Occipital lobe (tissue), 2 donors: Measurements from ENCODE around the gene LYPD3. TPM values are rescaled to one million over a fixed set of nuclear protein-coding genes. Genes with fewer than 3 reads are reported as not detected.
"Not testable (repeated sequence)": the region's sequence is repeated elsewhere in the genome, so short reads cannot be mapped to it uniquely, and the experiment has no call there.

Source experiments
- DNase-seq: peaks from one replicate; lab custom pipeline; 2025; lab: John Stamatoyannopoulos, UW
- total RNA-seq: library from RNA; depleted of rRNA; stranded (reverse); fragments of >200 nt; gene quantifications from one replicate; pipeline ENCODE4 v1.2.3, GENCODE V29; 2014

Gene LYPD3
- total RNA-seq, result not detected

- DNase-seq, result no peak
These were observed at the start of gene LYPD3 for GRCh38 chr19:43465468-43466120. Gene LYPD3 (minus strand): TSS chr19:43465608. CDS start chr19:43465571, 37 bp downstream.

DNA sequence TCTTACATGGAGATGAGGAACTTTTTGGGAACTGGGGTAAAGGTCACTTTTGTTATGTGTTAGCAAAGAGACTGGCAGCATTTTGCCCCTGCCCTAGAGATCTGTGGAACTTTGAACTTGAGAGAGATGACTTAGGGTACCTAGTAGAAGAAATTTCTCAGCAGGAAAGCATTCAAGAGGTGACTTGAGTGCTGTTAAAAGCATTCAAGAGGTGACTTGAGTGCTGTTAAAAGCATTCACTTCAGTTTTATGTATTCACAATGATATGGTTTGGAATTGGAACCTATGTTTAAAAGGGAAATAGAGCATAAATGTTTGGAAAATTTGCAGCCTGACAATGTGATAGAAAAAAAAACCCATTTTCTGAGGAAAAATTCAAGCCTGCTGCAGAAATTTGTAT lies 47.0 kb upstream of the LYPD3 start:
- DNase-seq, result not testable (repeated sequence)

DNA sequence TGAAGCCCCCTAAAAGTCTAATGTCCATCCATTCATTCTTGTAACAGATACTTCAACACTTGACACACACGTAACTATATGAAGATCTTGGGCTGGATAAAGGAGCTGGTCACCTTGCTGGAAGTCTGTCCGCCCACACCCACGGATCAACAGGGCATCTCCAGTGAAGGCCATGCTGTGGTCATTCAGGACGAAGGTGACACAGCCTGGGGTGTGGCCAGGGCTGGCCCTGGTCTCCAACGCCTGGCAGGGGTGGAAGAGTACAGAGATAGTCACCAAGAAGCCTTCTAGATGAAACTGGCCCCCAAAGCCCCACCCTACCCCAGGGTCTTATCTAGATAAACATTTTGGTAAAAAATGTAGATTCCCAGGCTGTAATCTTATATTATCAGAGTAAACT lies 45.9 kb upstream of the LYPD3 start:
- DNase-seq, result no peak

DNA sequence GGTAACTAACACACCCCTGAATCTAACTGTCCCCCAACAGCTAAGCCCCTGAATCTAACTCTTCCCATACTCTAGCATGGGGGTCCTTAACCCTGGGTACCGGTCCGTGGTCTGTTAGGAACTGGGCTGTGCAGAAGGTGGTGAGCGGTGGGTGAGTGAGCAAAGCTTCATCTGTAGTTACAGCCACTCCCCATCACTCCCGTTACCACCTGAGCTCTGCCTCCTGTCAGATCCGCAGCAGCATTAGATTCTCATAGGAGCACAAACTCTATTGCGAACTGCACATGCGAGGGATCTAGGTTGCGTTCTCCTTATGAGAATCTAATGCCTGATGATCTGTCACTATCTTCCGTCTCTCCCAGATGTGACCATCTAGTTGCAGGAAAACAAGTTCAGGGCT lies 45.3 kb upstream of the LYPD3 start:
- no peak for DNase-seq

DNA sequence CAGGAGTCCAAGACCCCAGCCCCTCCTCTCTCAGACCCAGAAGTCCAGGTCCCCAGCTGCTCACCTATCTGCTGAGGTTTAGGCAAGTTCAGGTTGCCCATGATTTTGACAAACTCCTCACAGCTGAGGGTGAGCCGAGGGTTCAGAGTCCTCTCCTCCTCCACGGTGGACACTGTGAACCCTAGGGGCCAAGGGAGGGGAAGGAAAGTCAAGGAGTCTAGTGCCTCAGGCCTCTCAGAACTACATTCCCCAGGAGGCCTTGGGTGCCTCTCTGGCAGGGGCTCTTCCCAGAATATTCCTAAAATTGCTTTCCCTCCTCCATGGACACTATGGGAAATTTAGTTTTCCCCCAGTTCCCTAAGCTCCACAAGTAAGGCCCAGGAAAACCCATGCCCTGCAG lies 42.5 kb upstream of the LYPD3 start:
- DNase-seq, result no peak

DNA sequence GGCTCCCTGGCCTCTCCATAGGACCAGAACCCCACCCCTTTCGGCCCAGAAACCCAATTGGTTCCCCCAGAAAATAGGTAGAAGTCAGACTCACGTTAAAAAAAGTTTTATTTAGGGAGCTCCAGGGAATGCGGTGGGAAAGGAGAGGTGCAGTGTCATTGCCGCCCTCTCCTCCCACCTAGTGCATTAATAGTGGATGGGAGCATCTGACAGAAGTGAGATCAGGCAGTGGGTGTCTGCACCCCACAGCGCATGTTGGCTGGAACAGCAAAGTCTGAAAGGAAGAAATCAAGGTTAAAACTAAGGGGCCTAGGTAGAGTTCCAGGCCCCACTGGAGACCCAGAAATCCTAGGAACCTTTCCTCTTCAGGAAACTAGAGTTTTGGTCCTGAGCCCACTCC lies 41.2 kb upstream of the LYPD3 start:
- no peak for DNase-seq

GRCh38 chr19:43505941-43506340 lies 40.5 kb upstream of the LYPD3 start:
- no peak for DNase-seq

- DNase-seq, result no peak
These were observed 39.7 kb upstream of the LYPD3 start for GRCh38 chr19:43505186-43505456.

GRCh38 chr19:43504426-43505185 lies 39.2 kb upstream of the LYPD3 start, which contains the start of gene PHLDB3:
Gene PHLDB3 (minus strand): TSS chr19:43504746. CDS start chr19:43504118, 628 bp downstream.
- DNase-seq, result no peak

DNA sequence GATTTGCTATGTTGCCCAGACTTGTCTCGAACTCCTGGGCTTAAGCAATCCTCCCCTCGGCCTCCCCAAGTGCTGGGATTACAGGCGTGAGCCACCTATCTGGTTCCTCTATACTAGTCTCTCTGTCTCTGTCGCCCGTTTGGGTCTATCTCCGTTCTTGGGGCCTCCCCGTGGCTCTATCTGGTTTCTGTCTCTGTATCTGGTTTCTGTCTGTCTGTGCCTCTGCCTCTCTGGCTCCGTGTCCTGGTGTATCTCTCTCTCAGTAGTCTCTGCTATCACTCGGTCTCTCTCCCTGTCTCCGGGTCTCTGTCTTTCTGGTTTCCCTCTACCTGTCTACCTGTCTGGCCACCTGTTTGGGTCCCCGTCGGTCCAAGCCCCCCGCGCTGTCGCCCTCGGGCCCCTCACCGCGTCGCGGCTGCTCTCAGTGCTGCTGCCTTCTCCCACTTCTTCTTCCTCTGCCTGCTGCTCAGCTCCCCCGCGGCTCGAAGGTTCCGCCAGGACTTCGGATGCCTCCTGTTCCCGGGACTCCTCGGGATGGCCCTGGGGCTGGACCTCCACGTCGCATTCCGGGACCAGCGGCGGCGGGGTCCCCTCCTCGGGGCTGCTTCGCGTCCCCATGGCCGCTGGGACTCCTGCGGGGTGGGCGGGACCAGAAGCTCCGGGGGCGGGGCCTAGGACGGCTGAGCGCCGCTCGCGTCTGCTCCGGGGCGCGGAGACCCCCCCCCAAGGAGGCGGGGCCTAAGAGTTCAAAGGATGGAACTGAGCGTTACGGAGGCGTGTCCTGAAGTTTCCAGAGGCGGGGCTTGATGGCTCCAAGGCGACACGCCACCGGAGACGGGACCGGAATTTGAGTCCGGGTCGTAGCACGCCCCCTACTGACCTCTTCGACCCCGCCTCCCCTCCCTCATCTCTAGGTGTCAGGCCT lies 38.4 kb upstream of the LYPD3 start:
- peak; percentile 92 for DNase-seq

DNA sequence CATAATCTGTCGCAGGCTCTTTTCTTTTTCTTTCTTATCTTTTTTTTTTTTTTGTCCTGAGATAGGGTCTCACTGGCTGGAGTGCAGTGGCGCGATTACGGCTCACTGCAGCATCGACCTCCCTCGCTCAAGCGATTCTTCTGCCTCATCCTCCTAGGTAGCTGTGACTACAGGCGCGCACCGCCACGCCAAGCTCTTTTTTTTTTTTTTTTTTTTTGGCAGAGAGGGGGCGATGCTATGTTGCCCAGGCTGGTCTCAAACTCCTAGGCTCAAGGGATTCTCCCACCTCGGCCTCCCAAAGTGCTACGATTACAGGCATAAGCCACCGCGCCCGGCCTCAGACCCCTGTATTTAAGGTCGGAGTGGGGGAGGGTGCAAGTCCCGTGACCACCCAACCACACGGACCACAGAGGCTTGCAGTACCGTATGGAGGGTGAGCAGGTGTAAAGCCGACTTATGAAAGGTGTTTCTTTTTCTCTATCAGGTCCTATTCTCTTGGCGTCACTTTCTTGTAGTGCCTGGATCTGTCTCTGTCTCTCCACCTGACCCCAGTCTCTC lies 37.1 kb upstream of the LYPD3 start:
- DNase-seq, result no peak

- no peak for DNase-seq
These were observed 36.4 kb upstream of the LYPD3 start for GRCh38 chr19:43501661-43502418.

- DNase-seq, result no peak
These were observed 33.6 kb upstream of the LYPD3 start for GRCh38 chr19:43499042-43499441.

DNA sequence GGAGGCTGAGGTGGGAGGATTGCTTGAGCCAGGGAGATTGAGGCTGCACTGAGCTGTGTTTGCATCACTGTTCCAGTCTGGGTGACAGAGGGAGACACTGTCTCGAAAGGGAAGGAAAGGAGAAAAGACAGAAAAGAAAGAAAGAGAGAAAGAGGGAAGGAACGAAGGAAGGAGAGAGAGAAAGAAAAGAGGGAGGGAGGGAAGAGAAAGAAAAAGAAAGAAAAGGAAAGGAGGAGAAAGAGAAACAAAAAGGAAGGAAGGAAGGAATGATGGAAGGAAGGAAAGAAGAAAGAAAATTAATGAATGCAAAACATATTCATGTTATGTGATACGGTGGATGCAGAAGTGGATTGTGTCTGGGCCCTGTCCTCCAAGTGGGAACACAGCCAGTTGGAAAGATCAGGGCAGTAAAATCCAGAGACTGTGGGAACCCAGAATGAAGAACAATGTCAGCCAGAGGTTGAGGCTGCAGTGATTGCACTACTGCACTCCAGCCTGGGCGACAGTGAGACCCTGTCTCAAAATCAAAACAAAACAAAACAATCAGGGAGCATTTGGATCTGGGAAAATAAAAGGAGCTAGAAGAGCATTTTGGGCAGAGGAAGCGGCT lies 32.9 kb upstream of the LYPD3 start:
- no peak for DNase-seq

DNA sequence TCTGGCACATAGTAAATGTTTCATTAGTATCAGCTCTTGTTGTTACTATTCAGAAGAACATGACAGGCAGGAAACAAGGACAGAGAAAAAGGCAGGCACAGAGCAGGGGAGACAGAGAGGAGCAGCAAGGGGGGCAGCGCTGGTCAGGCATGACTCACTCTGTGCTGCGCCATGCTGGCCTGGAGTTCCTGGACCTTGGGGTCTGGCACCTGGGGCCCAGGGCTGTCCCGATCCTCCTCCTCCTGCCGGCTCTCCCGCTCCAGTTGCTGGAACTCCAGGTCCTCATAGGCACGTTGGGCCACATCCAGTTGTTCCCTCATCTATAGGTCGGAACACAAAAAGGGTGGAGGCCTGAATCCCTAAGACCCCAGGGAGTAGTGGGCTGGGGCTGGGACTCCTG lies 31.6 kb upstream of the LYPD3 start:
- DNase-seq, result no peak

DNA sequence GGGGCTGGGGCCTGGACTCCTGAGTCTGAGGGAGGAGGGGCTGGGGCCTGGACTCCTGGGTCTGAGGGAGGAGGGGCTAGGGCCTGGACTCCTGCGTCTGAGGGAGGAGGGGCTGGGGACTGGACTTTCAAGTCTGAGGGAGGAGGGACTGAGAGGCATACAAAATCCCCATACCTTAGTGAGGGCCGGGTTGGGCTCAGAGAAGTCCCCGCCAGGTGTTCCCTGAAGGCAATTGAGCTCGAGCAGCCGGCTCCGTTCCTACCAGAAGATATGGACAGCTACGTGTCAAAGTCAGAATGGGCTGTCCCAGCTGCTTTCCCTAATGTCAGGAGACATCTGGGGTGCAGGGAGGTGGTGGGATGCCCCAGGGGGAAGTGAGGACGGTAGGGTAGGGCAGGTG lies 29.7 kb upstream of the LYPD3 start:
- no peak for DNase-seq

DNA sequence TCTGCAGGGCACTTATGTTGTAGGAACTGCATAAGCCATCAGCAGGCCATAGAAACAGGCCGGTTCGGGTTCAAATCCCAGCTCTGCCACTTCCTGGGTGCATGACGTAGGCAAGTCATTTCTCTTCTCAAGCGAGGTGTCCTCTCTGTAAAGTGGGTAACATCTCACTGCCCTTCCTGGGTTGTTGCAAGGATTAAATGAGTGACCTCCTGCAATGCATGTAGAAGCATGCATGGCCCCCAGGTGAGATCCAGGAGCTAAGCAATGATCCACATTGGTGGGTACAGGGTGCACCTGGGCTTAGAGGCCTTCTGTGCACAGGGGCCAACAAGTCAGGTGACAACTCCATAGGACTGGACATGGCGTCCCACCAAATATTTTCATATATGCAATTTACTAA lies 25.4 kb upstream of the LYPD3 start:
- no peak for DNase-seq

GRCh38 chr19:43489979-43490599 lies 24.7 kb upstream of the LYPD3 start:
- DNase-seq, result no peak

GRCh38 chr19:43489310-43489709 lies 23.9 kb upstream of the LYPD3 start:
- DNase-seq, result no peak

DNA sequence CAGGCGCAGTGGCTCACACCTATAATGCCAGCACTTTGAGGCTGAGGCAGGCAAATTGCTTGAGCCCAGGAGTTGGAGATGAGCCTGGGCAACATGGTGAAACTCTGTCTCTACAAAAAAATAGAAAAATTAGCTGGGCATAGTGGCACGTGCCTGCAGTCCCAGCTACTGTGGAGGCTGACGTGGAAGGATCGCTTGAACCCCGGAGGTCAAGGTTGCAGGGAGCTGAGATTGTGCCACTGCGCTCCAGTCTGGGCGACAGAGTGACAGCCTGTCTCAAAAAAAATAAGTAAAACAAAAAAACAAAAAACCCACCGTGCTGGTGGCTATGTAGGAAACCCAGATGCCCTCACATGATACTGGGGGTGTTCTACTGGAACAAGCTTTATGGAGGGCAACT lies 22.8 kb upstream of the LYPD3 start:
- no peak for DNase-seq
